ENCODE data around the gene EIF4G2.
A peak's percentile ranks its signal among the peaks of the same experiment; 100 is the strongest.

The EIF4G2 gene

GRCh38 chr11:10770626-10771254 lies 38.0 kb downstream of the EIF4G2 start:
- peak in 1 of 2 experiments; percentile 40 for DNase-seq

GRCh38 chr11:10764412-10764811 lies 44.3 kb downstream of the EIF4G2 start:
- DNase-seq: no peak

- no peak for DNase-seq
Measured at GRCh38 chr11:10763766-10764165, 45.0 kb downstream of the EIF4G2 start.

- no peak for DNase-seq
Measured at GRCh38 chr11:10762913-10763421, 45.8 kb downstream of the EIF4G2 start.

DNA sequence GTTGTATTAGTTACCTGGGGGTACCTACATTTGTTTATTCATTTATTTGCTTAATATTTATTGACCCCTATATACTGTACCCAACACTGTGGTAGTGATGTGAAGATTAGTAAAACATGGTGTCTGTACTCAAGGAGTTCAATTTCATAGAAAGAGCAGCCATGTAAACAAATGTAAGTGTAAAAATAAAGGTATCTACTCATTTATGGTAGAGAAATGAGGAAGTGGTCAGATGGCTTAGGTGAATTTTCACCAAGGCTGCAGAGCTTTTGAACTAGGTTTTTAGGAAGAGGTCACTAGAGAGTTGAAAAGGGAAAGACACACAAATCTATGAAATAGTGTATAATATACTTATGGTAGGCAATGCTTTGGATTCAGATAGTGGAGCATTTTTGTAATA lies 46.5 kb downstream of the EIF4G2 start:
- no peak for DNase-seq

DNA sequence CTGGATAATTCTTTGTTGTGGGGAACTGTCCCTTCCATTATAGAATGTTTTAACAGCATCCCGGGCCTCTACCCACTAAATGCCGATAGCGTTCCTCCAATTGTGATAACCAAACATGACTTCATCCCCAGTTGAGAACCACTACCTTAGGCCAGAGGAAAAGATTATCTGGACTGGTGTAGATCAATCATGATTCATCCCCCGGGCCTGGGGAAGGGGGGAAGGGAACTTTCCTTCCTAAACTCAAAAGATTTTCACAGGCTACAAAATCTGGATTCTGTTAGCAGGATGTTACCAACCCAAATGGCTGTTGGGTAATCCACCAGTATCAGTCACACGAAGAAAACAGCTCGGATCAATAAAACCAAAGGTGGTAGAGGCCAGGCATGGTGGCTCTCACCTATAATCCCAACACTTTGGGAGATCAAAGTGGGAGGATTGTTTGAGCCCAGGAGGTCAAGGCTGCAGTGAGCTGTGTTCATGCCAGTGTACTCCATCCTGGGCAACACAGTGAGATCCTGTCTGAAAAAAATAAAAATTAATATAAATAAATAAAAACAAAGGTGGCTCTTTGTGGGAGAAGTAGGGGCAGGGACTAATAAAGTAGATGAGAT lies 47.5 kb downstream of the EIF4G2 start:
- no peak for DNase-seq

GRCh38 chr11:10758957-10759356 lies 49.8 kb downstream of the EIF4G2 start:
- peak in 1 of 2 experiments; percentile 9 for DNase-seq

GRCh38 chr11:10752486-10752885 lies 56.2 kb downstream of the EIF4G2 start:
- DNase-seq: no peak

- no peak for DNase-seq
Measured at GRCh38 chr11:10752061-10752460, 56.7 kb downstream of the EIF4G2 start.

GRCh38 chr11:10751581-10751940 lies 57.2 kb downstream of the EIF4G2 start:
- no peak for DNase-seq

- DNase-seq: peak; percentile 89 to 98
Measured at GRCh38 chr11:10750838-10751580, 57.7 kb downstream of the EIF4G2 start, which contains the start of gene CTR9. Gene CTR9, plus strand, starts transcription at chr11:10751246. Its CDS starts 167 bp downstream, at chr11:10751413.

- no peak for DNase-seq
Measured at GRCh38 chr11:10749476-10749875, 59.2 kb downstream of the EIF4G2 start.

DNA sequence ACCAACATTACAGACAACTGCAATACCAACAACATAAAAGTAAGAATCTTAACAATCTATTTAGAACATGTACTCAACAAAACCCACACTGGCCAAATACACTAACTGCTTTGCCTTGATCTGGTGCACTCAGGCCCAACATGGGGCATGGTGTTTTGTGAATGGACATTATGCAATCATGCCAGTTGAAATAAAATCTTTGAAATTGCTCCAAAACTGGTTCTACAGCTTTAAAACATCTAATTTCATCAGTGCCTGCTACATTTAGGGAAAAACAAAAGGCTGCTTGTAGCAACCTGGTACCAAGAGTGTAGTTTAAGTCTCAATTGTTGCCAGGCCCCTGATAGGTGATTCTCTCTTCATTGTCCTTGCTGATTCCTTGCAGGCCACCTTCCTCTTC lies 61.0 kb downstream of the EIF4G2 start:
- no peak for DNase-seq

Measured in SW 1271 (cell line).